Fibroblast of skin of back (primary cell): Measurements from ENCODE around the gene ZNF276.
A peak's percentile ranks its signal among the peaks of the same experiment; 100 is the strongest.
"Not testable (repeated sequence)": the region's sequence is repeated elsewhere in the genome, so short reads cannot be mapped to it uniquely, and the experiment has no call there.

ENCODE experiments used
- DNase-seq: peaks from one replicate; pipeline ENCODE4 v3.0.0-alpha.2; 2013

ZNF276 gene

GRCh38 chr16:89695875-89696669 lies 25.3 kb upstream of the ZNF276 start:
- DNase-seq: no peak

GRCh38 chr16:89696670-89697128 lies 24.6 kb upstream of the ZNF276 start:
- no peak for DNase-seq

- DNase-seq: no peak
These were observed 24.1 kb upstream of the ZNF276 start for GRCh38 chr16:89697161-89697615.

DNA sequence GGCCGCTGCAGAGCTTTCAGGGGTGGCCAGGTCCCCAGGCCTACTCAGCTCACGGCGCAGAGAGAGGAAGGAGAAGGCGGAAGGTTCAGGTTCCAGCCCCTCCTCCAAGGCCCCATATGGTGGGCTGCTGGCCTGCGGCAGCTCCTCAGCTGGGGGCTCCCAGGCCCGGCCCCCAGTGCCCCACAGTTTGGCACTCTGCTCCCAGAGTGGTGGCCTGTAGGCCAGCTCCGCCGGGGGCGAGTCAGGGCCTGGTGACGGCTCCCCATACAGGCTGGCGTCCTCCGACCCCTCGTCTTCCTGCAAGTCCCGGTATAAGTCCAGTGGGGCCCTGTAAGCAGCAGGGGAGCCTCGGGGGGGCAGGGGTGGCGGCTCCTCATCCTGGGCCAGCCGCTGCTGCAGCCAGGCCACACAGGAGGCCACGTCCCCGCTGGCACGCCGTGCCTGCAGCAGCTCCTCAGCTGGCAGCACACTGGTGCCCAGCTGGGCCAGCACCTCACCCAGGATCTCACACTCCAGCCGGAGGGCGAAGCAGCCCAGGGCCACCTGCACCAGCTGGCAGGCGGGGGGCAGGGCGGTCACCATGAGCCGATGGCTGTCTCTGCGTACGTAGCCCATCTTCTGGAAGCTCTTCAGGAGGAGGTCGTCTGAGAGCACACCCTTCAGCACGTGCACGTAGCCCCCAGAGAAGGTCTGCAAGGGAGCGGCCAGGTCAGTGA lies 23.6 kb upstream of the ZNF276 start:
- no peak for DNase-seq

- DNase-seq: not testable (repeated sequence)
These were observed 22.6 kb upstream of the ZNF276 start for GRCh38 chr16:89698717-89699116.

GRCh38 chr16:89699629-89700099 lies 21.7 kb upstream of the ZNF276 start:
- not testable (repeated sequence) for DNase-seq

GRCh38 chr16:89700100-89700648 lies 21.2 kb upstream of the ZNF276 start:
- peak; percentile 94 for DNase-seq

DNA sequence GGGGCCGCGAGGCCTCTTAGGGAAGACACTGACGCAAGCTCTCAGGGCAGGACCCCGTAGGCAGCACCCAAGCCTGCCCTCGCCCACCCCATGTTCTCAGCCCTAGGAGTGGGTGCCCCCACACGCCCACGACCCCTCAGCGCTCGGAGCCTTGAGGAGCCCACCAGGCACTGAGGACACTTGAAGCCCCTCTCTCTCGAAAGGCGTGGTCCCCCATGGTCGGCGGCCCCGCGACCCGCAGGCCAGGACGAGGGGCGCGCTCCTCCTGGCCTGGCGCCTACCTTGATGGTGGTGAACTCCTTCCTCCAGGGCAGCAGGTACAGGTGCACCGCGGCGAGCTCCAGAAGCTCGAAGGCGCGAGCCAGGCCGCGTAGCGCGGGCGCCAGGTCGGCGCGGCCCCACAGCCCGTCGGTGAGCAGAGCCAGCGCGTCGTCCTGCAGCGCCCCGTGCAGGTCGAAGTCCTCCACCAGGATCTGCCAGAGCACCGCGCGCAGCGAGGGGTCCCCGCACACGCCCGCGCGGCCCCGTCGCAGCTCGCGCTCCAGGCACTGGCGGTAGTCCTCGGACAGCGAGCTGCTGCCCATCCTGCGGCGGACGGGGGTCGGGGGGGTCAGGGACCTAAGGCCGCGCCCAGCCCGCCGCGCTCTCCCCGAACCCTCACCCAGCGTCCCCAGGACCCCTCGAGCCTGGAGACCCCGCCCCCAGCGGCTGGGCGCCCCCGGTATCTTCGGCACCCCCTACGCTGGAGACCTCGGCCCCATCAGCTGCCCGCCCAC lies 20.5 kb upstream of the ZNF276 start:
- no peak for DNase-seq

DNA sequence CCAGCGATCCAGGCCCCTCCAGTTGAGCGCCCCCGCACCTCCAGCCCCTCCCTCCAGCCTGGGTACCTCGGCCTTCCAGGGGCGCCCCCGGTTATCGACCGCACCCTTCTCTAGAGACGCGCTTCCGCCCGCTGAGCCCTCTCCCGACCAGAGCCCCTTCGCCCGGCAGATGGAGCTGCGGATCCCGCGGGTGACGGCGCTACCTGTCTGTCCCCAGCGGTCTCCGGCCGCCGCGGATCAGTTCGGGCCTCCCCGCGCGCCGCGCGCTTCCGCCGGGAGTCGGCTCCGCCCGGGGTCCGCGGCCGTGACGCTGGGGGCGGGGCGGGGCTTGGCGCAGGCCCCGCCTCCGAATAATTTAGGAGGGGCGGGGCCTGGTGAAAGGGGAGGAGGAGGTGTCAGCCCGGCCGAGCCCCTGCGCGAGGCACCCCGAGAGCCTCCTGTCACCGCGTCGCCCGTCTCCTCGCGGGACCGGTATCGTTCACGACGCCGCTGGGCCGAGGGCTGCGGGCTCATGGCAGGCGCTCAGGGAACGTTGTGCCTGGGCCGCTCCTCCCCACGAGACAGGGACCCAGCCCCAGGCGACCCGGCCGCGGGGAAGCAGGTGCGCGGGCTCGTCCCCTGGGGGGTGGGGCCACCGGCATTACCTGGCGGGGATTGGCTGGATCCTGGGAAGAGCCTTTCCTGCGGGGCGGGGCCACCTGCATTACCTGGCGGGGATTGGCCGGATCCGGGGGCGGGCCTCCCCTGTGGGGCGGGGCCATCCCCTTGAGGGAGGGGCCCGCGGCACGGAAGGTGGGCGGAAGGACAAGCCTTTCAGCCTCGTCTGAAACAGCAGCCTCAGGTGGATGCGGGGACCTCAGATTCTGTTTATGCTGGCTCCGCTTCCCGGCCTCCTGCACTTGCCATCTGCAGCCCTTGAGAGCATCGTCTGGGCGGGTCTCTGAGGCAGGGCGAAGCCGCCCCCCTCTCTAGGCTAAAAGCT lies 19.6 kb upstream of the ZNF276 start, which contains the start of gene SPATA2L:
TSS of gene SPATA2L (minus strand) at position 281 of the 982 bp plus-strand sequence. CDS start 473 bp downstream, outside the sequence.
- peak; percentile 77 for DNase-seq

DNA sequence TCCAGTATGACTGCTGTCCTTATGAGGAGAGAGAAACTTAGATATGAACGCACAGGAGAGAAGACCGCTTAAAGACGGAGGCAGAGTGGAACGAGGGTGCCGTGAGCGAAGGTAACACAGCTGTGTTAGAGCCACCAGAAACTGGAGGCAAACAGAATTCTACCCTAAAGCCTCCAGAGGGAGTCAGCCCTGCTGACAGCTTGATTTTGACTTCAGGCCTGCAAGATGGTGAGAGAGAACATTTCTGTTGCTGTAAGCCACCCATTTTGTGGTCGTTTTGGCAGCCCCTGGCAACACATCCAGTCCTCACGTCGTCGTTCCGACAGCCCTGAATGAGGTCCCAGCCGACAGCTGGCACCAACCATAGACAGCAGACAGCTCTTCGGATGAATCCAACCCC lies 17.1 kb upstream of the ZNF276 start:
- DNase-seq: no peak

DNA sequence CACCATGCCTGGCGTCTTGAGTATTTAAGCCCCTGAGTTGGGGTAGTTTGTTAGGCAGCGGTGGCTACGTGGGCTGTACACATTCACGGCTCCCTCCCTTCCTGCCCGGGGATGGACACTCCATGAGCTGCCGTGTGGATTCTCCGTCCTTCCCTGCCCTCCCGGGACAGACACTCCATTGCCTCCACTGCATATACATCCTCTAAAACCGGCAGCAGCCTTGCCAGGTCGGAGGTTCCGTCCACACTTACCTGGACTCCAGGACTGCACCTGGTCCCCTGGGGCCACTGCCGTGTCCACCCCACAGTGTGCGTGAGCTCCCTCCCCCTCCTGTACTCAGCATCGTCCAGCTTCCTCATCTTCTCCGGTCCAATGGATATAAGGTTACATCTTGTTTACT lies 16.3 kb upstream of the ZNF276 start:
- no peak for DNase-seq

DNA sequence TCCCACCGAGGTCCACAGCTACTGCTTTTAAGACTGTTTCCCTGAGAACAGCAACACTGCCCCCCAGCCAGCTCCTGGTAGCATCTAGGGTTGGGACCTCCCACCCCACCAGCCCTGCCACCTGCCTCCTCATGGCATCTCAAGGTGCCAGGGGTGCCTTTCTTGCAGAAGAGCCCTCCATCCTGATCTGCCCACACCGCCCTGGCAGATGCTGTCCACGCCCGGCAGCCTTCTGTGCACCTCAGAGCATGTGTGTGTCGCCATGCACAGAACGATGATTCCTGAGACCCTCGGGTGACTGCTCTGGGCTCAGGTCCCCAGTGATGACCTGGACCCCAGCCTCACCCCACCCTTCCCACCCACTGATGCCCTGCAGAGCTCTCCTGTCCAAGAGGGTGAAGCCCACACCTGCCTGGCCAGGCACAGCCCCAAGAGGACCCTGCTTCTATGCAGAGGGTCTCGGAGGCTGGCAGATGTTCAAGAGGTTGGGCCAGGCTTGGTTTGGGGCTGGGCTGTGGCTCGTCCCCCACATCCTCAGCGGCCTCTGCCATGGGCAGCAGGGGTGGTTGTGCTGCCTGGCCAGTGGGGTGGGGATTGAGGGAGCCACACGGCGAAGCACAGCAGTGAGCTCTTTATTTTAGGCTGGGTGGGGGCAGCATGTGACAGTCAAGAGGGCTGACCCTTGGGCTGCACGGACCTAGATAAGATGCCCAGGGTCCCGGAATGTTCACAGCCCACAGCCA lies 14.6 kb upstream of the ZNF276 start:
- DNase-seq: no peak

DNA sequence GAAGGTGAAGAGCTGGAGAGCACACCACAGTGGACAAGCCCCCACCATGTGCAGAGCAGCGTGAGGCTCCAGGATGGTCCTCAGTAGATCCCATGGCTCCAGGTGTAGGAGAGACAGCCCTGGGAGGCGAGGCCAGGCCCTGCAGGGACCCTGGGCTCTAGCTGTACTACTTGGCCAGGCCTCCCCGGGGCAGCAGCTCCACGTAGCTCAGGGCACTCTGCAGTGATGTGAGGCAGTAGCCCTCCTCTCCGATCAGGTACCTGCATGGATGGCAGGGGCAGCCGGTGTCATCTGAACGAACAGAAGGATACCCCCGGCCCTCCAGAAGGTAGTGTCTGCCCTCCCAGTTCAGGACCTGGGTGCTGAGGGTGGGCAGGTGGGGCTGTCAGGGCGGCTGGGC lies 13.6 kb upstream of the ZNF276 start:
- DNase-seq: no peak

DNA sequence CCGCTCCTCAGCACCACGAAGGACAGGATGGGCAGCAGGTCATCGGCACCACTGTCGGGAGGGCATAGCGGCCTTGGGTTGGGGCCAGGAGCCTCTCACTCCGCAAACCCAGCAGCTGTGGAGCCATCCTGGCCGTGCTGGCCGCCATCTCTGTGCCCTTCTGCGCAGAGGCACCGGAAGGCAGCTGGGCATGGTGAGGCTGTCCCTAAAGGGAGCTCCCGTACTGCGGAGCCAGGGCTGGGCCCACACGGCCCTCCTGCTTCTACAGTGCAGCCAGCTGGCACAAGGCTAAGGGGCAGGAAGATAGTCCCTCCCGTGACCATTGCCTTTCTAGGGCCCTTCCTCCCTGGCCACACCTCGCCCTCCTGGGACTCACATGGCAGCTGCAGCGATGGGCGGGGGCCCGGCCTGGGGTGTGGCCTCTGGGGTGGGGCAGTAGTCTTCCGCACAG lies 12.8 kb upstream of the ZNF276 start:
- DNase-seq: no peak

DNA sequence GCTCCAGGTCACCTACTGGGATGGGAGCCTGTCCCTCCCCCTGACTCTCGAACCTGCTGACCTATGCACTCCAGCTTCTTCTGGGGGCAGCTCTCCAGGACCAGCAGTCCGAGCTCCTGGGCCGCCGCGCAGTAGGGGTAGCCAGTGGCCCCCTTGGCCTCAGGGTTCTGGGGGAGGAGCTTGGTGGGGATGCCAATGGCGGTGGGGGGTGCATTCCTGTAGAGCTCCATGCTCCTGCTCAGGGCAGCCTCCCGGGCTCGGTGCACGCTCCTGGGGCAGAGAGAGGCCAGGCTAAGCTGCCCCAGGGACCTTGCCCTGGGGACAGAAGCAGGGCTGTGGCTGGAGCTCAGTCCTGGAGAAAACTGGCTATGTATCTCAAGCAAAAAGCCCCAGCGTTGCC lies 12.2 kb upstream of the ZNF276 start:
- no peak for DNase-seq

- no peak for DNase-seq
These were observed 11.5 kb upstream of the ZNF276 start for GRCh38 chr16:89709716-89710432.

GRCh38 chr16:89710709-89711564 lies 10.4 kb upstream of the ZNF276 start:
- DNase-seq: no peak

DNA sequence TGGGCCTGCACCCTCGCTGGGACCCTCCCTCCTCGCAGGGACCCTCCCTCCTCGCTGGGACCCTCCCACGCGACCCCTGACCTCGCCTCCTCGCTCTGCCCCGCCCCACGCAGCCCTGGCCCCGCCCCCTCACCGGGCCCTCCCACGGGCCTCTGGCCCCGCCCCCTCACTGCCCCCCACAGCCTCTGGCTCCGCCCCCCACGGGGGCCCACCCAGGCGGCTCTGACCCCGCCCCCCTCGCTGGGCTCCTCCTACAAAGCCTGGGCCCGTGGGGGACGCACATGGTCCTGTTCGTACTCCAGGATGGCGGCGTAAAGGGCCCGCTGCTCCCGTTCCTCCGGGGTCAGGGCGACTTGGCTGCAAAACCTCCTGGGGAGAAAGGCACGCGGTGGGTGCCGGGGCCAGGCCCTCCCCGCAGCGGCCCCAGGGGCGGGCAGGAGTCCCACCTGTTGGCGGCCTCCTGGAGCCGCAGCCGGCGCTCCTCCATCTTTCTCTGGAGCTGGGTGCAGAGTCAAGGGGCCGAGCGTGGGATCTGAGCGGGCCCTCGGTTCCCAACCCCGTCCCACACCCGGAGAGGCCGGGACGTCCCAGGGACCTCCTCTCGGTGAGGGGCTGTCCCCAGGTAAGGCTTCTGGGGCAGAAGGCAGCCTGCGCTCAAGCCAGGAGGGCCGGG lies 9.6 kb upstream of the ZNF276 start:
- peak; percentile 48 for DNase-seq
